ENCODE results near the gene NME1. TPM values are rescaled to one million over a fixed set of nuclear protein-coding genes. Genes with fewer than 3 reads are reported as not detected.
"Not testable (repeated sequence)": the region's sequence is repeated elsewhere in the genome, so short reads cannot be mapped to it uniquely, and the experiment has no call there.

The NME1 gene
- total and polyA plus RNA-seq, 3 experiments from 2014 or later = 61.2 to 404 (median 401) TPM

- no peaks in the 10 kb centered on the region for H3K36me3 ChIP-seq (ENCODE audit: insufficient read depth, low read length)
- H3K27me3 Mint-ChIP-seq = peaks cover 0 to 3% of the 10 kb centered on the region in 2 donors
- peak in 1 of 5 donors; percentile 36 for DNase-seq
- no peaks in the 10 kb centered on the region for H3K27me3 ChIP-seq (ENCODE audit: insufficient read depth, low read length, poor library complexity, severe bottlenecking)
- no peaks in the 10 kb centered on the region for H3K9me3 ChIP-seq (ENCODE audit: low read length)
- H3K4me3 Mint-ChIP-seq = peak overlapping the region; percentile 92 to 99 (median 95)
- ChIA-PET CTCF (interaction anchor here (0.5 to 1.8 kb wide), 9 partner anchors 10 to 120 kb away, joined by 3 to 12 read pairs (median 3); partner anchors contain the start of gene NME1), POLR2A (interaction anchor here (0.6 to 2.3 kb wide), 10 partner anchors 9 to 254 kb away, joined by 3 to 23 read pairs (median 4); partner anchors contain the start of genes MBTD1, NME1, NME2 and TOB1)
- H3K27ac Mint-ChIP-seq = peak overlapping the region; percentile 92 to 98 (median 96)
- no peaks in the 10 kb centered on the region for H3K9me3 Mint-ChIP-seq
- H3K27ac ChIP-seq (ENCODE audit: low read depth, low read length) = peak overlapping the region; percentile 94
- peaks cover 49 to 62% (median 59%) of the 10 kb centered on the region in 3 donors for H3K4me1 Mint-ChIP-seq
- H3K36me3 Mint-ChIP-seq = peaks cover 0 to 14% (median 0%) of the 10 kb centered on the region in 3 donors
- H3K4me1 ChIP-seq (ENCODE audit: insufficient read depth, low read length) = peaks cover 35% of the 10 kb centered on the region
- H3K4me3 ChIP-seq (ENCODE audit: low read length) = peak overlapping the region; percentile 68
These were observed 33.0 kb upstream of the NME1 start for GRCh38 chr17:51120357-51120738.

GRCh38 chr17:51120739-51121619, 32.4 kb upstream of the NME1 start, which contains the start of gene SPAG9:
TSS of gene SPAG9 (minus strand) at chr17:51120868. CDS start at chr17:51120656, 212 bp downstream.
- Histone ChIP-seq H3K27me3 (ENCODE audit: insufficient read depth, low read length, poor library complexity, severe bottlenecking) (no peaks in the 10 kb centered on the region), H3K27ac (ENCODE audit: low read depth, low read length) (peak within 1 kb of the TSS; percentile 94), H3K9me3 (ENCODE audit: low read length) (no peaks in the 10 kb centered on the region), H3K4me3 (ENCODE audit: low read length) (peak within 1 kb of the TSS; percentile 79), H3K36me3 (ENCODE audit: insufficient read depth, low read length) (no peaks in the 10 kb centered on the region), H3K4me1 (ENCODE audit: insufficient read depth, low read length) (peaks cover 35% of the 10 kb centered on the region)
- ChIA-PET CTCF (interaction anchor here (0.5 to 1.8 kb wide), 8 partner anchors 10 to 121 kb away, joined by 3 to 12 read pairs (median 3); partner anchors contain the start of gene NME1), POLR2A (interaction anchor here (0.6 to 2.3 kb wide), 9 partner anchors 8 to 255 kb away, joined by 3 to 23 read pairs (median 4); partner anchors contain the start of genes MBTD1, NME1, NME2 and TOB1)
- H3K27me3 Mint-ChIP-seq = peaks cover 0 to 3% of the 10 kb centered on the region in 2 donors
- H3K9me3 Mint-ChIP-seq = no peaks in the 10 kb centered on the region
- peaks cover 0 to 13% (median 0%) of the 10 kb centered on the region in 3 donors for H3K36me3 Mint-ChIP-seq
- peak within 1 kb of the TSS; percentile 96 to 100 (median 99) for H3K27ac Mint-ChIP-seq
- DNase-seq = peak; percentile 90 to 93 (median 91)
- peaks cover 45 to 55% (median 54%) of the 10 kb centered on the region in 3 donors for H3K4me1 Mint-ChIP-seq
- peak within 1 kb of the TSS; percentile 97 to 99 (median 97) for H3K4me3 Mint-ChIP-seq

- no peaks in the 10 kb centered on the region for H3K36me3 ChIP-seq (ENCODE audit: insufficient read depth, low read length)
- H3K4me3 ChIP-seq (ENCODE audit: low read length) = peak overlapping the region; percentile 79
- peak overlapping the region; percentile 94 to 99 (median 97) for H3K4me3 Mint-ChIP-seq
- H3K27ac ChIP-seq (ENCODE audit: low read depth, low read length) = peak overlapping the region; percentile 89
- H3K9me3 Mint-ChIP-seq = no peaks in the 10 kb centered on the region
- ChIA-PET CTCF (interaction anchor here (0.9 to 3.3 kb wide), 4 partner anchors 11 to 31 kb away, joined by 3 to 15 read pairs (median 8); partner anchors contain the start of gene NME1), POLR2A (interaction anchor here (0.6 to 2.3 kb wide), 4 partner anchors 11 to 256 kb away, joined by 3 to 23 read pairs (median 9); partner anchors contain the start of genes NME1 and TOB1)
- DNase-seq = peak; percentile 17 to 73 (median 50)
- H3K4me1 Mint-ChIP-seq = peaks cover 39 to 47% (median 45%) of the 10 kb centered on the region in 3 donors
- H3K27ac Mint-ChIP-seq = peak overlapping the region; percentile 96 to 100 (median 99)
- H3K27me3 ChIP-seq (ENCODE audit: insufficient read depth, low read length, poor library complexity, severe bottlenecking) = no peaks in the 10 kb centered on the region
- H3K36me3 Mint-ChIP-seq = peaks cover 0 to 11% (median 0%) of the 10 kb centered on the region in 3 donors
- no peaks in the 10 kb centered on the region for H3K9me3 ChIP-seq (ENCODE audit: low read length)
- H3K4me1 ChIP-seq (ENCODE audit: insufficient read depth, low read length) = peaks cover 35% of the 10 kb centered on the region
- peaks cover 0 to 3% of the 10 kb centered on the region in 2 donors for H3K27me3 Mint-ChIP-seq
These were observed 31.5 kb upstream of the NME1 start for GRCh38 chr17:51121620-51122472.

GRCh38 chr17:51122473-51123115, 30.8 kb upstream of the NME1 start:
- peaks cover 33% of the 10 kb centered on the region for H3K4me1 ChIP-seq (ENCODE audit: insufficient read depth, low read length)
- Mint-ChIP-seq H3K4me3 (peak overlapping the region in 6 of 7 donors; percentile 24 to 99 (median 97)), H3K27ac (peak overlapping the region; percentile 18 to 100 (median 98)), H3K4me1 (peaks cover 35 to 39% (median 39%) of the 10 kb centered on the region in 3 donors), H3K36me3 (peaks cover 0 to 11% (median 0%) of the 10 kb centered on the region in 3 donors)
- H3K27me3 ChIP-seq (ENCODE audit: insufficient read depth, low read length, poor library complexity, severe bottlenecking); H3K9me3 ChIP-seq (ENCODE audit: low read length); H3K27me3 Mint-ChIP-seq; H3K9me3 Mint-ChIP-seq; DNase-seq; H3K36me3 ChIP-seq (ENCODE audit: insufficient read depth, low read length); POLR2A ChIA-PET: not testable (repeated sequence)
- peak overlapping the region; percentile 79 for H3K4me3 ChIP-seq (ENCODE audit: low read length)
- CTCF ChIA-PET = interaction anchor here (3.3 kb wide), 1 partner anchor 30 kb away, joined by 15 read pairs; the partner anchor contains the start of gene NME1
- peak overlapping the region; percentile 89 for H3K27ac ChIP-seq (ENCODE audit: low read depth, low read length)

GRCh38 chr17:51124640-51125503, 28.5 kb upstream of the NME1 start:
- no peak overlapping the region for H3K4me3 ChIP-seq (ENCODE audit: low read length)
- H3K4me1 ChIP-seq (ENCODE audit: insufficient read depth, low read length) = peaks cover 12% of the 10 kb centered on the region
- Mint-ChIP-seq H3K9me3 (no peaks in the 10 kb centered on the region), H3K4me3 (no peak overlapping the region), H3K27ac (peak overlapping the region in 1 of 8 donors; percentile 82), H3K27me3 (peaks cover 0 to 3% of the 10 kb centered on the region in 2 donors), H3K36me3 (peaks cover 0 to 6% (median 0%) of the 10 kb centered on the region in 3 donors), H3K4me1 (peaks cover 15 to 18% (median 16%) of the 10 kb centered on the region in 3 donors)
- no peaks in the 10 kb centered on the region for H3K36me3 ChIP-seq (ENCODE audit: insufficient read depth, low read length)
- no peaks in the 10 kb centered on the region for H3K27me3 ChIP-seq (ENCODE audit: insufficient read depth, low read length, poor library complexity, severe bottlenecking)
- DNase-seq = no peak
- no peak overlapping the region for H3K27ac ChIP-seq (ENCODE audit: low read depth, low read length)
- no peaks in the 10 kb centered on the region for H3K9me3 ChIP-seq (ENCODE audit: low read length)
- CTCF ChIA-PET = interaction anchor here (1.3 to 3.3 kb wide), 2 partner anchors 27 to 272 kb away, joined by 5 to 15 read pairs; partner anchors contain the start of gene NME1
- POLR2A ChIA-PET = no interaction called here

GRCh38 chr17:51128076-51128475, 25.3 kb upstream of the NME1 start:
- H3K27ac ChIP-seq (ENCODE audit: low read depth, low read length) = no peak overlapping the region
- CTCF ChIA-PET = interaction anchor here (1.4 to 2.6 kb wide), 2 partner anchors 25 kb away, joined by 4 to 8 read pairs; partner anchors contain the start of gene NME1
- Mint-ChIP-seq H3K9me3 (no peaks in the 10 kb centered on the region), H3K4me1 (no peaks in the 10 kb centered on the region), H3K27me3 (peaks cover 2% of the 10 kb centered on the region in 2 donors), H3K36me3 (no peaks in the 10 kb centered on the region), H3K27ac (no peak overlapping the region), H3K4me3 (no peak overlapping the region)
- POLR2A ChIA-PET = no interaction called here
- no peaks in the 10 kb centered on the region for H3K4me1 ChIP-seq (ENCODE audit: insufficient read depth, low read length)
- no peak overlapping the region for H3K4me3 ChIP-seq (ENCODE audit: low read length)
- H3K9me3 ChIP-seq (ENCODE audit: low read length) = no peaks in the 10 kb centered on the region
- no peak for DNase-seq
- H3K36me3 ChIP-seq (ENCODE audit: insufficient read depth, low read length) = no peaks in the 10 kb centered on the region
- H3K27me3 ChIP-seq (ENCODE audit: insufficient read depth, low read length, poor library complexity, severe bottlenecking) = no peaks in the 10 kb centered on the region
